ENCODE results near the gene HIGD2B.
"Not testable (repeated sequence)": the region's sequence is repeated elsewhere in the genome, so short reads cannot be mapped to it uniquely, and the experiment has no call there.

The HIGD2B gene

DNA sequence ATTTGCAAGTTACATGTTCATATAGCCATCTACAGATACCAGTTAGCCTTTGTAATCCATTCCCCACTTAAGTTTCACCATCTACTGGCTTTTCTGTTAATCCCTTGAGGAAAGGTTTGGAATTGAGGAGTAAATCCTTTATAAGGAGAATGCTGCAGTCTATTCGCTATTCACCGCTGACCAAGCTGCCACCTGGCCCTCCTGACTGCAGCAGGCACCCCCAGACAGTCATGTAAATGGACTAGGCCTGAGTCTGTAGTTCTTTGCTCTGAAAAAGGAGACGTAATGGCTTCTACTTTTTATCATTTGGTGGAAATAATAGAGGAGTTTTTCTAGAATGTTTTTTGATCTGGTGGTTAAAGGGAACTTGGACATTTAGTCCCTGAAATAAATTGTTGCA lies 3.2 kb downstream of the HIGD2B start:
- ChIA-PET POLR2A (no interaction called here), CTCF (interaction anchor here (8.0 kb wide), 1 partner anchor 11 kb away, joined by 53 read pairs; no protein-coding TSS in a partner anchor)
- TF ChIP-seq, protein P1, sequence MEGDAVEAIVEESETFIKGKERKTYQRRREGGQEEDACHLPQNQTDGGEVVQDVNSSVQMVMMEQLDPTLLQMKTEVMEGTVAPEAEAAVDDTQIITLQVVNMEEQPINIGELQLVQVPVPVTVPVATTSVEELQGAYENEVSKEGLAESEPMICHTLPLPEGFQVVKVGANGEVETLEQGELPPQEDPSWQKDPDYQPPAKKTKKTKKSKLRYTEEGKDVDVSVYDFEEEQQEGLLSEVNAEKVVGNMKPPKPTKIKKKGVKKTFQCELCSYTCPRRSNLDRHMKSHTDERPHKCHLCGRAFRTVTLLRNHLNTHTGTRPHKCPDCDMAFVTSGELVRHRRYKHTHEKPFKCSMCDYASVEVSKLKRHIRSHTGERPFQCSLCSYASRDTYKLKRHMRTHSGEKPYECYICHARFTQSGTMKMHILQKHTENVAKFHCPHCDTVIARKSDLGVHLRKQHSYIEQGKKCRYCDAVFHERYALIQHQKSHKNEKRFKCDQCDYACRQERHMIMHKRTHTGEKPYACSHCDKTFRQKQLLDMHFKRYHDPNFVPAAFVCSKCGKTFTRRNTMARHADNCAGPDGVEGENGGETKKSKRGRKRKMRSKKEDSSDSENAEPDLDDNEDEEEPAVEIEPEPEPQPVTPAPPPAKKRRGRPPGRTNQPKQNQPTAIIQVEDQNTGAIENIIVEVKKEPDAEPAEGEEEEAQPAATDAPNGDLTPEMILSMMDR (IDR thresholded peaks at IDR 0.05; ENCODE audit: control extremely low read depth, extremely low read depth, low read depth, missing control alignments) = no peak
- no peak for DNase-seq (ENCODE audit: extremely low spot score)

GRCh38 chr15:72680931-72681330 lies 5.1 kb downstream of the HIGD2B start:
- TF ChIP-seq, protein P1 (IDR thresholded peaks at IDR 0.05; ENCODE audit: control extremely low read depth, extremely low read depth, low read depth, missing control alignments) = no peak
- POLR2A ChIA-PET = no interaction called here
- CTCF ChIA-PET = interaction anchor here (1.5 to 8.0 kb wide), 3 partner anchors 10 to 81 kb away, joined by 4 to 53 read pairs (median 7); no protein-coding TSS in a partner anchor
- DNase-seq (ENCODE audit: extremely low spot score) = no peak

GRCh38 chr15:72676838-72677237 lies 9.1 kb downstream of the HIGD2B start:
- no peak for DNase-seq (ENCODE audit: extremely low spot score)
- ChIA-PET CTCF (no interaction called here), POLR2A (no interaction called here)

DNA sequence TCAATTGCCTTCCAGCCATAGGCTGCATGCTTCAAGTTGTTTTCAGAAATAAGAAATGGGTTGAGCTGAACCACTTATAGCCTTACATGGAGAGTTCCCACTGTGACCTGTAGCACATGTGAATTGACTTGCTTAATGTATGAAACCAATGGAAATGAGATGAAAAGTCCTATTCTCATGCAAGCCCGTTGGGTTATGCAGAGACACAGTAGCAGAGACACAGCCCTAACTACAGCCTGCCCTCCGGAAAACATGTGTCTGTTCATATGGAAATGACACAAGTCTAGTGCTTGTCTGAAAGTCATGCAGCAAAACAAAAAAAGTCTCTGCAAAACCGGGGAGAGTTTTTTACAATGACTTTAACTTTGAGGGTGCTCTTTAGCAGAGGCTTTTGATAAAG lies 14.5 kb downstream of the HIGD2B start:
- ChIA-PET CTCF (interaction anchor here (0.6 to 3.1 kb wide), 17 partner anchors 11 to 472 kb away, joined by 3 to 53 read pairs (median 4); partner anchors contain the start of genes BBS4 and HIGD2B), POLR2A (no interaction called here)
- DNase-seq (ENCODE audit: extremely low spot score) = no peak
- TF ChIP-seq, protein P1 (IDR thresholded peaks at IDR 0.05; ENCODE audit: control extremely low read depth, extremely low read depth, low read depth, missing control alignments) = no peak

More at GRCh38 chr15:72676838-72677237, 9.1 kb downstream of the HIGD2B start:
- TF ChIP-seq, protein P1 (IDR thresholded peaks at IDR 0.05; ENCODE audit: control extremely low read depth, extremely low read depth, low read depth, missing control alignments) = no peak

- TF ChIP-seq, protein P1 (IDR thresholded peaks at IDR 0.05; ENCODE audit: control extremely low read depth, extremely low read depth, low read depth, missing control alignments) = peak; percentile 84
- DNase-seq (ENCODE audit: extremely low spot score) = peak; percentile 64
- POLR2A ChIA-PET = not testable (repeated sequence)
- CTCF ChIA-PET = interaction anchor here (0.6 to 3.1 kb wide), 18 partner anchors 12 to 471 kb away, joined by 3 to 53 read pairs (median 4); partner anchors contain the start of genes BBS4 and HIGD2B
Measured at GRCh38 chr15:72670656-72671352, 15.2 kb downstream of the HIGD2B start.

DNA sequence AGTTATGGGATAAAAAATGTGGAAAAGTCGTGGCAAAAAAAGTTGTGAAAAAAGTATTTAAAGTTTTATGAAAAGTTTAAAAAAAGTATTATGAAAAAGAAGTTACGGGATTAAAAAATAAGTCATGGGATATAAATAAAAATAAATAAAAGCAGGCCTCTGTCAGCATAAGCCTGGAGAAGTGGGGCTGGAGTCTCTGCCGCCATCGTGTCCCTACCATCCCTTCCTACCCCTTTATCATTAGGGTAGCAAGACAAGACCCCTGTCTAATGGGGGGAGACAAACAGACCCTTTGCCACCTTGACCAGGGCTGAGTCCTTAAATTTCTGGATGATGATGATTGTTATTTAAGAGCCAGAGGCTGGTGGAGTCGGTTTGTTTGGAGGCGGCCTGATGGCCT lies 16.2 kb downstream of the HIGD2B start:
- POLR2A ChIA-PET; DNase-seq (ENCODE audit: extremely low spot score); CTCF ChIA-PET: not testable (repeated sequence)

DNA sequence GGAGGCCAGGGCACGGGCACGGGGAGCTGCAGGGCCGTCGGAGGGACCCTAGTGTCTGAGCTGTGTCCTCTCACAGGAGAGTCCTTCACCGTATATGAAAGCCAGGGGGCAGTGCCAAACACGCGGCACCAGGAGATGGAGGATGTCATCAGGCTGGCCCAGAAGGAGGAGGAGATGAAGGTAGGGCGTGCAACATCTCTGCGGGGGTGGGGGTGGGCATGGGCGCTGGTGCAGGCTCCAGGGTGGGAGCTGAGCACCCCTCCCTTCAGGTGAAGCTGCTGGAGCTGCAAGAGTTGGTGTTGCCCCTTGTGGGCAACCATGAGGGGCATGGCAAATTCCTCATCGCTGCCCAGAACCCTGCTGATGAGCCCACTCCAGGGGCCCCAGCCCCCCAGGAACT lies 20.3 kb downstream of the HIGD2B start:
- CTCF ChIA-PET; DNase-seq (ENCODE audit: extremely low spot score); POLR2A ChIA-PET: not testable (repeated sequence)

DNA sequence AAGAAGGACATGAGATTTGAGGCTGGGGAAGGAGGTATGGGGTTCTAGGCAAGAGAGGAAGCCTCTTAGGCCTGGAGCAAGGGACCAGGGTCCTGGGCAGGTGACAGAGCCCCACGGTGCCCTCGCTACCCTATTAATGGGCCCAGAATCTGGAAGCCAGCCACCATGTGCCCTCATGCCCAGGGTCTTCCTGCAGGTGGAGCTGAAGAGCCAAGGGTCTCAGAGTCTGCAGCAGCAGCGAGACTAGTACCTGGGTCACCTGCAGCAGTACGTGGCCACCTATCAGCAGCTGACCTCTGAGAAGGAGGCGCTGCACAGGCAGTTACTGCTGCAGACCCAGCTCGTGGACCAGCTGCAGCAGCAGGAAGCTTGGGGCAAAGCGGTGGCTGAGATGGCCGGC lies 22.1 kb downstream of the HIGD2B start:
- CTCF ChIA-PET; DNase-seq (ENCODE audit: extremely low spot score); POLR2A ChIA-PET: not testable (repeated sequence)

- DNase-seq (ENCODE audit: extremely low spot score); POLR2A ChIA-PET; CTCF ChIA-PET: not testable (repeated sequence)
Measured at GRCh38 chr15:72661081-72661480, 24.9 kb downstream of the HIGD2B start.

- CTCF ChIA-PET; DNase-seq (ENCODE audit: extremely low spot score); POLR2A ChIA-PET: not testable (repeated sequence)
Measured at GRCh38 chr15:72656014-72656413, 30.0 kb downstream of the HIGD2B start.

DNA sequence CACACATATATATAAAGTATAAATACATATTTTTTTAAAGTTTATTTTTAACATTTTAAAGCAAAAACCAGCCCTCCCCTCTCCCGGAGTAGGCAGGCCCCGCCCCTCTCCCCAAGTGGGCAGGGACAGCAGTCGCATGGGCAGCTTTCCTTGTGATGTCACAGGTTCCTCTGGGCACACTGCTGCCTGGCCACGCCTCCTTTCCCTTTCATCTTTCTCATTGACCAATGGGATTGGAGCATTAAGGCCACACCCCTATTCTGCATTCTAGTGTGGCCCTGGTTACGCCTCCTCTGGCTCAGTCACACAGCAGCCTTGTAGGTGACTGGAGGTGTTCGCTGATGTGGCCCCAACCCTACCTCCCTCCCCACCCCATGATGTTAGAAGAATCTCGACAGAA lies 31.6 kb downstream of the HIGD2B start, which contains the start of gene GOLGA6B:
Gene GOLGA6B, plus strand, starts transcription at position 301 of the 400 bp plus-strand sequence. Its CDS starts 41 bp downstream, at position 342.
- POLR2A ChIA-PET; DNase-seq (ENCODE audit: extremely low spot score); CTCF ChIA-PET: not testable (repeated sequence)

DNA sequence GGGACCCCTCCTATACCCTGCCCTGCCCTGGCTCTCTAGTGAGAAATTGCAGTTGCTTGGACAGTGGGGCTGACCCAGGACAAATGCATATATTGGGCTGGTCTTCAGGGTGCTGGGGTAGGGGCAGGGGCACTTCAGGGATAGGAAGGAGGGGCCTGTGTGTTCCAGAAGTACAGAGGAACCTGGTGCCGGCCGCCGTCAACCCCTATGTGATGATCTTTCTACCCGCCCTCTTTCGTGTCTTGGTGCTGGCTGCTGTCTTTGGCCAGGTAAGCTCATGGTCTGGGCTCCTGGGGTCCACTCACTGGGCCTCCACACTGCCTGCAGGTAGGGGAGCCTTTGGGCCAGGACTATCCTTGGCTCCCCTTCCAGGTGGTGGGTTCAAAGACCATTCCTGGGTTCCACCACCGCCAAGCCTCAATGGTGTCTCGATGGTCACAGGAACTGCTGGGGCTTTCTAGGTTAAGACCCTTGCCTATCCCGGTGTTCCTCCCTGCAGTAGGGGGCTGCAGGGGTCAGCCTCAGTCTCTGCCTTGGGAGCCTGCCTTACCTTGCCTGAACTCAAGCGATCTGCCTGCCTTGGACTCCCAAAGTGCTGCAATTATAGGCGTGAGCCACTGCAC lies 37.2 kb downstream of the HIGD2B start:
- DNase-seq (ENCODE audit: extremely low spot score); POLR2A ChIA-PET; CTCF ChIA-PET: not testable (repeated sequence)

Measured in GM10248 (cell line).